ENCODE measurements around the gene CCIN. TPM values are rescaled to one million over a fixed set of nuclear protein-coding genes. Genes with fewer than 3 reads are reported as not detected.

CCIN gene
- total and polyA plus RNA-seq, 3 donors from 2014 or later: 48.7 to 171 (median 84.8) TPM

Other genes with a start within 250 kb of the CCIN start
- gene OR2S2, start 211.2 kb upstream of the CCIN start, total RNA-seq: not detected
- not detected for gene OR2S2, start 211.2 kb upstream of the CCIN start, polyA plus RNA-seq (ENCODE audit: insufficient read depth, low read depth, low replicate concordance)
- gene RECK, start 132.5 kb upstream of the CCIN start, total RNA-seq: 10 to 100 TPM; 10.1 to 15.4 TPM
- gene RECK, start 132.5 kb upstream of the CCIN start, polyA plus RNA-seq (ENCODE audit: insufficient read depth, low read depth, low replicate concordance): 17.6 TPM
- 1 to 10 TPM; 3.5 to 3.9 TPM for gene GLIPR2, start 32.7 kb upstream of the CCIN start, total RNA-seq
- 19.6 TPM for gene GLIPR2, start 32.7 kb upstream of the CCIN start, polyA plus RNA-seq (ENCODE audit: insufficient read depth, low read depth, low replicate concordance)
- 100 to 1,000 TPM; 135 to 168 TPM for gene CLTA, start 21.5 kb downstream of the CCIN start, total RNA-seq
- 208 TPM for gene CLTA, start 21.5 kb downstream of the CCIN start, polyA plus RNA-seq (ENCODE audit: insufficient read depth, low read depth, low replicate concordance)
- 10 to 100 TPM; 22.7 to 26.6 TPM for gene GNE, start 89.1 kb downstream of the CCIN start, total RNA-seq
- gene GNE, start 89.1 kb downstream of the CCIN start, polyA plus RNA-seq (ENCODE audit: insufficient read depth, low read depth, low replicate concordance): 13.2 TPM
- 100 to 1,000 TPM; 116 to 117 TPM for gene RNF38, start 230.9 kb downstream of the CCIN start, total RNA-seq
- 197 TPM for gene RNF38, start 230.9 kb downstream of the CCIN start, polyA plus RNA-seq (ENCODE audit: insufficient read depth, low read depth, low replicate concordance)